GM18907 (cell line): ENCODE data around the gene RPS19BP1.

Experiments
- ATAC-seq: cut with Tn5 transposase; IDR thresholded peaks from one replicate; pipeline ENCODE4 v1.9.1; 2021; ENCODE audit warnings: mild to moderate bottlenecking, moderate library complexity; ENCODE audit not compliant: unreplicated experiment

The RPS19BP1 gene

GRCh38 chr22:39559456-39560105 lies 27.0 kb upstream of the RPS19BP1 start:
- no peak for ATAC-seq

GRCh38 chr22:39558950-39559349 lies 26.4 kb upstream of the RPS19BP1 start:
- ATAC-seq = no peak

DNA sequence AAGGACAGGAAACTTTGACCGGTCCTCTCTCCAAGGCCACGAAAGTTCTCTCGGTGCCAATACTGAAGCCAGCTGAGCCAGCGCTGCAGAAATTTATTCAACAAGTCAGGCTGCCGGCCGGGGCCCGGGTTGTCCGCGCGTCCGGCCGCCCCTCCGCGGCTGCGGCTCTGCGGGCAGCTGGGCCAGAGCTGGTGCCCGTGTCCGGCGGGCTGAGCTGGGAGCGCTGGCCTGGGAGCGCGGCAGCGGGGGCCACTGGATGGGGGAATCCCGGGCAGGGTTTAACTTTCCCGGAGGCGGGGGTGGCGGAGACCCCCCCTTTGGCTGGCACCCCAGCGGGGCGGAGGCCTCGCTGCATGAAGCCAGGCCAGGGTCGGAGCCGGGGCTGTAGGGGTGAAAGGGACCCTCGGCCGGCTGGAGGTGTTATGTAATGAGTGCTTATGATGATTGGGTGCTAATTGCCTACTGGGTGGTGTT lies 25.7 kb upstream of the RPS19BP1 start:
- no peak for ATAC-seq

GRCh38 chr22:39556970-39557841 lies 24.7 kb upstream of the RPS19BP1 start:
- ATAC-seq = no peak

- ATAC-seq = no peak
These were observed 21.6 kb upstream of the RPS19BP1 start for GRCh38 chr22:39554151-39554550.

DNA sequence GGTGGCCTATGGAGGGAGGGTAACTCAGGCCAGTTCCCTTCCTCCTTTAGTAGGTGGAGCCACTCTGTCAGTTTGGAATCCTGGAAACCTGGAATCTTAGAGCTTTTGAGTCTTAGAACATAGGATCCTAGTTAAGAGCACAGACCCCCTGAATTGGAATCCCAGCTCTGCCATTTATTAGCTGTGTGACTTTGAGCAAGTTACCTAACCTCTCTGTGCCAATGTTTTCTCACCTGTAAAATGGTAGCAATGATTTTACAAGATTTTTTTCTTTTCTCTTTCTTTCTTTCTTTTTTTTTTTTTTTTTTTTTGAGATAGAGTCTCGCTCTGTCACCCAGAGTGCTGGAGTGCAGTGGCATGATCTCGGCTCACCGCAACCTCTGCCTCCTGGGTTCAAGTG lies 20.9 kb upstream of the RPS19BP1 start:
- no peak for ATAC-seq

GRCh38 chr22:39547587-39547947 lies 15.0 kb upstream of the RPS19BP1 start:
- no peak for ATAC-seq

GRCh38 chr22:39546889-39547586 lies 14.5 kb upstream of the RPS19BP1 start:
- ATAC-seq = no peak

- ATAC-seq = no peak
These were observed 13.1 kb upstream of the RPS19BP1 start for GRCh38 chr22:39545386-39546365.

DNA sequence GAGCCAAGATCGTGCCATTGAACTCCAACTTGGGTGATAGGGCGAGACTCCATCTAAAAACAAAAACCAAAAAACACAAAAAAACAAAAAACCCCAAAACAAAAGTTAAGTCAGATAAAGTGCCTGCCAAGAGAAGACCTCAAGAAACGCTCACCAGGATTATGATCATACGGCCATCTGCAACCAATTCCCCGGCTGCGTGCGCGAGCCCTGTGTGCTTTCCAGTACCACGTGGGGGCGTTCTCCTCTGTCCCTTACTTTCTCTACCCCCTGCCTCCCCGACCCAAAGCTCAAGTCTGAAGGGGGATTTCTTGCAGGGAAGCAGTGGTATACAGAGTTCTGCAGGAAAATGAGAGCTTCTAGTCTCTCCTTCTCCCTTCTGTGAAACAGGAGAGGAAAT lies 10.5 kb upstream of the RPS19BP1 start:
- no peak for ATAC-seq

DNA sequence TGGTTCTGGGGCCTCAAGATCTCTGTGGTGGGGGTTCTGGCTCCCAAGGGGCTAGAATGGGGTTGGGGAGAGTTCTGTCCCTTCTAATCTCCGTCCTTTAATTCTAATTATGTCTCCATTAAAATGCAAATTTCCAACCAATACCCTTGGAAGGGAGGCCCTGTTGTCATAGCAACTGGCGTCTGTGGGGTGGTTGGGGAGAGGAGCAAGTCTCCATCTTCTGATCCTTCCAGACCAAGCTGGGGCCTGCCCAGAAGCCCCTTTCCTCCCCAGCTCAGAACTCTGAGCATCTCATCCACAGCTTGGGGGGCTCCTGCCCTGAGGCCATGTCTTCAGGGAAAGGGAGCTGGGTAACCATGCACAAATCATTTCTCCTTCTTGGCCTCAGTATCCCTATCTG lies 5.4 kb upstream of the RPS19BP1 start:
- no peak for ATAC-seq

DNA sequence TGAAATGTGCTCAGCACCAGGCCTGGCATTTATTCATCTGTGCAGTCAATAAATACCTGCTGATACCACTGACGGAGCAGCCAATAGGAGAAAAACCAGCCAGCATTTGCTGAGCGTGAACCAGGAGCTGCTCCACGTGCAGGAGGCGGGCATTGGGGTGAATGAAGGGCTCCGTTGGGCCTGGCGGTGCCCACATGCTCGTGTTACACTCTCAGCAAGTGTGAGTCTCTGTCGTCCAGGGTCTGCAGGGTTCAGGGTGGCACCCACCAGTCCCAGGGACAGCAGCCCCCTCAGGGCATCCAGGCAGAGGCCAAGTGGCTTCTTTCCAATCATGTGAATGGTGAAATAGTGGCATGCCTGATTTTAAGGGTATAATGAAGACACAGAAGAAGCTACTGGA lies 4.2 kb upstream of the RPS19BP1 start:
- ATAC-seq = no peak

DNA sequence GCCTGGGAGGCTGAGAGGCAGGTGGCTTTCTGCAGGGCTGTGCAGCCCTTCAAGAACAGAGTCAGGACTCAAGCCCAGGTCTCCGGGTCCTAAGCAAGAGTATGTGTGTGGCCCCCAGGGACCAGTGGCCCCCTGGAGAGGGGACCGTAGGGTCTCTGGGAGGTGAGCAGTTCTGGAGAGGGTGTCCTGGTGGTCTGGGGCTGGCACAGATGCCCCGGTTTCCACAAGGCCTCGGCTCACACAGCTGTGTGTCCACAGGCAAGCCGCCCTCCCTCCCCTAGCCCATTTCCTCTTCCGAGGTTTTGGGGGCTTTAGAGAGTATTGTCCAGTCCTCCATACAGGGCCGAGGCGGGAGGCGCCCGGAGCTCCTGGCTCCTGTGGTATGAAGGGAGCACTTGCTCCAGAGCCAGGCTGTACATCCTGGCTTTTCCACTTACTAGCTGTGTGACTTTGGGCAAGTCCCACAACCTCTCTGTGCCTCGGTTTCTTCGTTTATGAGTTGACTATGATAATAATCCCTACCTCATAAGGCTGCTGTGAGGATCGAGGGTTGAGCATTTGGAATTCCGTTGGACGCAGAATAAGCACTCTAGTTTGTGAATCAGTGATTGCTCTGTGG lies 3.4 kb upstream of the RPS19BP1 start:
- no peak for ATAC-seq

- ATAC-seq = no peak
These were observed 2.8 kb upstream of the RPS19BP1 start for GRCh38 chr22:39535357-39535725.

- no peak for ATAC-seq
These were observed 2.2 kb upstream of the RPS19BP1 start for GRCh38 chr22:39534591-39535356.

DNA sequence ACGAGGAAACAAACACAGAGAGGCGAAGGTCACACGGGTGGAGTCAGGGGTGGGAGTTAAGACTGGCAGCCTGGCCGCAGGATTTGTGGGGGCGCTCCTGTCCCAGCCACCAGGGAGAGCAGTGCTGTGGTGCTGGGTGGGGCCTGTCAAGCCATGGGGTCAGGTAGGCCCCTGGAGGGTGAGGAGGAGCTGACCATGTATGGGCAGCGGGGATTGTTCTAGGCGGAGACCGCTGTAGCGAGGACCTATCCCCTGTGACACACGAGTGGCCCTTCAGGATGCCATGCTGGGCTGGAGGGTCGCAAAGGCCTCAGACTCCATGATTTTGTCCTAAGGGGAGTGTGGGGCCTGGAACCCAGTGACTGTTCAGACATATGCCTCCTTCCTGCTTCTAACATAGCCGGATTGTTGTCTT lies 1.6 kb upstream of the RPS19BP1 start:
- no peak for ATAC-seq

DNA sequence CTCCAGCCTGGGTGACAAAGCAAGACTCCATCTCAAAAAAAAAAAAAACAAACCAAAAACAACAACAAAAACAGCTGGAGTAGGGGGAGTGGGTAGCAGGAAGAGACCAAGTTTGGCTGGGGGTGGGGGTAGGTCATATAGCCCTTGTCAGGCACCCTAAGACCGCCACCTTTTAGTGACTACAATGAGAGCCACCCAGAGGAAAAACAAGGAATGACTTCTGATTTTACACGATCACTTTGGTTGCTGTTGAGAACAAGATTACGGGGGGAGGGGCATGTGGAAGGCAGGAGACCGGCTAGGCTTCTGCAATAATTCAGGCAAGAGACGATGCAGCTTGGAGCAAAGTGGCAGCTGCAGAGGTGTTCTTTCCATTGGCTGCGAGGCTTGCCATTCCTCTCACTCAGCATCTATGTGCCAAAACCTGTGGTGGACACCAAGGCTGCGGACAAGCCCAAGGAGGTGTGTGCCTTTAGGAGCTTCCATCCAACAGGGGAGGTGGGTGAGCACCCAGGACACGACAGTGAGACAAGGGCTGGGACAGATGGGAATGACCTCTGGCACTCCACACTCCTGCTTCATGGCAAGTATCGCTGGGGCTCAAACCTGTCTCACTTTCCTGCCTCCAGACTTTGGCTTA lies 1.7 kb downstream of the RPS19BP1 start:
- ATAC-seq = no peak

DNA sequence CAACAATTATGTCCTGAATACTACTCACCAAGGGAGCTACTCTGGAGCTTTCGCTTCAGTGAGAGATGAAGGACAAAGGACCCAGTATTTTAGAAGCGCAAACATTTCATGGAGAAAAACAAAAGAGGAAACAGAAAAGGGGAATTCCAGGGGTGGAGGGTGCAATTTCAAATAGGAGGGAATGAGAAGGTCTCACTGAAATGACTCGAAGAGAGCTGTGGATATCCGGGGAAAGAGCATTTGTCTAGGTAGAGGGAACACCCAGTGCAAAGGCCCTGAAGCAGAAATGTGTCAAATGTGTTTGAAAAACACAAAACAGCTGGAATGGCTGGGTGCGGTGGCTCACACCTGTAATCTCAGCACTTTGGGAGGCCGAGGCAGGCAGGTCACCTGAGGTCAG lies 2.4 kb downstream of the RPS19BP1 start:
- ATAC-seq = no peak

- ATAC-seq = no peak
These were observed 3.1 kb downstream of the RPS19BP1 start for GRCh38 chr22:39529487-39529851.
